Mesenchymal stem cell (in vitro differentiated cells and primary cell): ENCODE results near the gene NFATC1.

ENCODE experiments used
- DNase-seq: peaks from one replicate; pipeline ENCODE4 v3.0.0-alpha.2; 2013
- H2AFZ ChIP-seq: one replicate; pipeline ENCODE4 v1.6.1; 2013; ENCODE audit warnings: low read depth, mild to moderate bottlenecking, control low read depth, inconsistent platforms, low read length, moderate library complexity
- H2AK5ac ChIP-seq: 2 replicates; pipeline ENCODE4 v1.6.1; 2013; ENCODE audit warnings: low read length, moderate library complexity, mild to moderate bottlenecking, inconsistent platforms; ENCODE audit not compliant: severe bottlenecking
- H2BK120ac ChIP-seq: one replicate; pipeline ENCODE4 v1.6.1; 2013; ENCODE audit warnings: low read depth, mild to moderate bottlenecking, inconsistent platforms, low read length, moderate library complexity
- H2BK12ac ChIP-seq, 2 experiments: one replicate each; pipeline ENCODE4 v1.6.1; 2013; ENCODE audit warnings: inconsistent platforms in 2 of 2, low read length in 2 of 2, mild to moderate bottlenecking in 2 of 2, moderate library complexity in 2 of 2, control low read depth in 1 of 2
- H2BK15ac ChIP-seq: one replicate; pipeline ENCODE4 v1.6.1; 2013; ENCODE audit warnings: mild to moderate bottlenecking, low read depth, inconsistent platforms; ENCODE audit not compliant: poor library complexity, severe bottlenecking
- H2BK5ac ChIP-seq: 2 replicates; pipeline ENCODE4 v1.6.1; 2013; ENCODE audit warnings: low read depth, mild to moderate bottlenecking, low read length, control low read depth, inconsistent platforms; ENCODE audit not compliant: poor library complexity, severe bottlenecking
- H3K14ac ChIP-seq, 2 experiments: one replicate each; pipeline ENCODE4 v1.6.1; 2013; ENCODE audit warnings: inconsistent platforms in 2 of 2, low read length in 2 of 2, control low read depth in 1 of 2, mild to moderate bottlenecking in 1 of 2, moderate library complexity in 1 of 2
- H3K18ac ChIP-seq, 2 experiments: one replicate each; pipeline ENCODE4 v1.6.1; 2013; ENCODE audit warnings: inconsistent platforms in 2 of 2, low read length in 2 of 2, control low read depth in 1 of 2, low read depth in 1 of 2, mild to moderate bottlenecking in 1 of 2
- H3K23ac ChIP-seq, 2 experiments: one replicate each; pipeline ENCODE4 v1.6.1; 2013; ENCODE audit warnings: inconsistent platforms in 2 of 2, low read length in 2 of 2, mild to moderate bottlenecking in 2 of 2, moderate library complexity in 2 of 2, control low read depth in 1 of 2
- H3K27ac ChIP-seq: 2 replicates; pipeline ENCODE4 v1.5.1; 2013; ENCODE audit warnings: mild to moderate bottlenecking, moderate library complexity, low read length, control low read depth, inconsistent platforms; ENCODE audit not compliant: poor library complexity, severe bottlenecking
- H3K27me3 ChIP-seq, 2 experiments: 2 replicates each; pipeline versions ENCODE4 v1.6.1 to v1.7.0; 2013; ENCODE audit warnings: low read length in 2 of 2, mild to moderate bottlenecking in 2 of 2, moderate library complexity in 2 of 2, control low read depth in 1 of 2, inconsistent platforms in 1 of 2; ENCODE audit not compliant: control insufficient read depth in 1 of 2, insufficient read depth in 1 of 2
- H3K36me3 ChIP-seq, 2 experiments: 2 replicates each; pipeline versions ENCODE4 v1.6.1 to v1.7.0; 2013; ENCODE audit warnings: low read length in 2 of 2, control low read depth in 1 of 2, inconsistent platforms in 1 of 2, low read depth in 1 of 2, mild to moderate bottlenecking in 1 of 2; ENCODE audit not compliant: insufficient read depth in 2 of 2, control insufficient read depth in 1 of 2
- H3K4ac ChIP-seq, 2 experiments: one replicate each; pipeline ENCODE4 v1.6.1; 2013; ENCODE audit warnings: inconsistent platforms in 2 of 2, low read length in 2 of 2, mild to moderate bottlenecking in 2 of 2, moderate library complexity in 2 of 2, control low read depth in 1 of 2, low read depth in 1 of 2
- H3K4me1 ChIP-seq: 2 replicates; pipeline ENCODE4 v1.6.1; 2013; ENCODE audit warnings: low read depth, low read length, control low read depth; ENCODE audit not compliant: control insufficient read depth, insufficient read depth
- H3K4me2 ChIP-seq: 2 replicates; pipeline ENCODE4 v1.6.1; 2013; ENCODE audit warnings: low read length, mild to moderate bottlenecking, inconsistent platforms; ENCODE audit not compliant: poor library complexity, severe bottlenecking
- H3K4me3 ChIP-seq, 2 experiments: 2 replicates each; pipeline versions ENCODE4 v1.5.1 to v1.7.0; 2013; ENCODE audit warnings: low read length in 2 of 2, mild to moderate bottlenecking in 2 of 2, control low read depth in 1 of 2, low read depth in 1 of 2; ENCODE audit not compliant: insufficient read depth in 1 of 2
- H3K79me1 ChIP-seq: replicated peaks from 2 replicates; pipeline ENCODE4 v1.6.1; 2013; ENCODE audit warnings: mild to moderate bottlenecking, control low read depth, low read length, inconsistent platforms; ENCODE audit not compliant: poor library complexity, severe bottlenecking
- H3K9ac ChIP-seq: 2 replicates; pipeline ENCODE4 v1.7.0; 2013; ENCODE audit warnings: mild to moderate bottlenecking, low read length, moderate library complexity
- H3K9me3 ChIP-seq: 2 replicates; pipeline ENCODE4 v1.7.0; 2013; ENCODE audit warnings: mild to moderate bottlenecking, low read length; ENCODE audit not compliant: control insufficient read depth
- H4K8ac ChIP-seq: one replicate; pipeline ENCODE4 v1.6.1; 2013; ENCODE audit warnings: inconsistent platforms, mild to moderate bottlenecking, low read length, moderate library complexity
- H4K91ac ChIP-seq: one replicate; pipeline ENCODE4 v1.6.1; 2013; ENCODE audit warnings: mild to moderate bottlenecking, low read length, inconsistent platforms
- WGBS: methylation state at CpG from one replicate; pipeline ENCODE4 v1.1.7; 2013; ENCODE audit warnings: mixed read lengths; 5-methylcytosine and 5-hydroxymethylcytosine counted together

Gene NFATC1

DNA sequence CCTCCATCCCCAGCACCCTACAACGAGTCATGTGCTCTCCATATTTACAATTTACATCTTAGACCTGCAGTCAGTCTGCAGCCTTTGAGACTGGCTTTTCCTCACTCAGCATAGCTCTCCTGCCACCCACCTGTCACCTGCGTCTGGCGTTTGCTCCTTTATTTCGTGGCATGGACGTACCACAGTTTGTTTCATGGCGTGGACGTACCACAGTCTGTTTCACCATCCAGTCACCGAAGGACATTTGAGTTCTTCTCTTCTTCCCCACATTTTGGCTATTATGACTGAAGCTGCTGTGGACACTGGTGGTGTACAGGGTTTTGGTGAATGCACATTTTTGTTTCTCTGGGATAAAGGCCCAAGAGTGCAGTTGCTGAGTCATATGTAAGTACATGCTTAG lies 142.0 kb downstream of the NFATC1 start:
- WGBS, result 95% methylated on average over 8 of the region's 8 CpGs
- DNase-seq, result no peak

DNA sequence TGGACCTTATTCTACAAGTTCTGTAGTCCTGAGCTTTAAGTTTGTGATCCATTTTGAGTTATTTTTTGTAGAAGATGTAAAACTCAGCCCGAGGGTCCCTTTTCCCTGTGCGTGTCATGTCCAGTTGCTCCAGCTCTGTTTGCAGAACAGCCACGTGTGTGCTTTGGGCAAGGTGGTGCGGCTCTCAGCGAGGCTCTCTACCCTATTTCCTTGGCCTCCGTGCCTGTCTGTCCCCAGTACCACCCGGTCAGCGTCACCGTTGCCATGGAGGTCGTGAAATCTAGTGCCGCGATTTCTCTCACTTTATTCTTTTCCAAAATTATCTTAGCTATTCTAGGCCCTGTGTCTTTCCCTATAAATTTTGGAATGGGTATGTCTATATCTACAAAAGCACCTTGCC lies 142.9 kb downstream of the NFATC1 start:
- H4K8ac ChIP-seq, result no peak overlapping the region
- H3K36me3 ChIP-seq, result no peaks in the 10 kb centered on the region
- H2BK5ac ChIP-seq, result no peak overlapping the region
- peaks cover 40 to 86% of the 10 kb centered on the region in 2 experiments for H3K27me3 ChIP-seq
- H2AFZ ChIP-seq, result no peak overlapping the region
- no peak overlapping the region for H2BK120ac ChIP-seq
- no peak overlapping the region for H3K18ac ChIP-seq
- no peak overlapping the region for H3K9ac ChIP-seq
- H3K9me3 ChIP-seq, result peaks cover 8% of the 10 kb centered on the region
- no peak overlapping the region for H3K4me3 ChIP-seq
- H2BK12ac ChIP-seq, result no peak overlapping the region
- H3K4ac ChIP-seq, result no peak overlapping the region
- H3K27ac ChIP-seq, result no peak overlapping the region
- no peak overlapping the region for H3K14ac ChIP-seq
- no peak for DNase-seq
- 85% methylated on average over 7 of the region's 12 CpGs for WGBS
- no peak overlapping the region for H3K23ac ChIP-seq
- H3K4me2 ChIP-seq, result no peak overlapping the region
- H2BK15ac ChIP-seq, result no peak overlapping the region
- no peak overlapping the region for H2AK5ac ChIP-seq
- no peak overlapping the region for H4K91ac ChIP-seq
- no peaks in the 10 kb centered on the region for H3K79me1 ChIP-seq
- no peaks in the 10 kb centered on the region for H3K4me1 ChIP-seq

More for the DNA sequence above, 142.0 kb downstream of the NFATC1 start:
- no peak overlapping the region for H3K4ac ChIP-seq
- H3K27me3 ChIP-seq, result peaks cover 49 to 86% of the 10 kb centered on the region in 2 experiments
- peak overlapping the region in 1 of 2 experiments; percentile 72 for H3K23ac ChIP-seq
- H3K27ac ChIP-seq, result no peak overlapping the region
- no peak overlapping the region for H3K9ac ChIP-seq
- H3K4me3 ChIP-seq, result no peak overlapping the region
- no peak overlapping the region for H3K14ac ChIP-seq
- H2BK15ac ChIP-seq, result no peak overlapping the region
- H3K79me1 ChIP-seq, result no peaks in the 10 kb centered on the region
- H3K4me1 ChIP-seq, result no peaks in the 10 kb centered on the region
- no peak overlapping the region for H4K91ac ChIP-seq
- H3K18ac ChIP-seq, result no peak overlapping the region
- no peak overlapping the region for H2BK5ac ChIP-seq
- no peak overlapping the region for H3K4me2 ChIP-seq
- no peak overlapping the region for H2BK120ac ChIP-seq
- no peak overlapping the region for H2AFZ ChIP-seq
- no peaks in the 10 kb centered on the region for H3K36me3 ChIP-seq
- peaks cover 8% of the 10 kb centered on the region for H3K9me3 ChIP-seq
- no peak overlapping the region for H2AK5ac ChIP-seq
- H2BK12ac ChIP-seq, result no peak overlapping the region
- H4K8ac ChIP-seq, result no peak overlapping the region

DNA sequence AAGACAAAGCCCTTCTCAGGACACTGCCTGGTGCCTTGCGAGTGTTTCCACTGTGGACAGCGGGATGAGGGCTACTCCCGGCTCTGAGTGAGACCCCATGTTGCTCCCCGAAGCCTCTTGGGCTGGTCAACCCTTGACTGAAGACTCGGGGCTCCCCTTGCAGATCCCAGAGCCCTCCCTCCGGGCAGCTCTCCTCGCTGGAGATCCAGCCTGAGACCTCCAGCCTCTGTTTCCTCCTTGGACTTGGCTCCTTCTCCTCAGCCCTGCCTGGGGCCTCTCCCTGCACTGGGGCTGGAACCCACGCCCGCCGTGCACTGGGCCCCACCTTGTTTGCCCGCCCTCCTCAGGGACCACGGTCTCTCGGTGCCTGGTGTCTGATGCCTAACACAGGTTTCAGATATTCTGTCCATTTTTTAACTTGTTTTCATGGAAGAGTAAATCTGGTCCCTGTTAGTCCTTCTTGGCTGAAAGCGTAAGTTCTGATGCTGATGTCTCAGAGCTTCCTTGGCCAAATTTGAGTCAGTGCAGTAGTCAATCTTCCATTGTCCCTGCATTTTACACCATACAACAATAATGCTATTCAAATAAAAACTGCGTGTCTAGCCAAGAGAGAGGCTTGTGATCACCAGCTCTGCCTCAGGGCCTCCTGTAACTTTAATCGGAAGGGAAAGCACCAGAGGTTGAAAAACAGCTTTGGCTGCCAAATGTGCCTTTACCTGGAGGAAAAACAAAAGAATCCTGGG lies 144.6 kb downstream of the NFATC1 start:
- H3K4me3 ChIP-seq, result no peak overlapping the region
- no peak overlapping the region for H2BK5ac ChIP-seq
- no peak overlapping the region for H3K18ac ChIP-seq
- no peak overlapping the region for H4K8ac ChIP-seq
- H3K23ac ChIP-seq, result no peak overlapping the region
- H2AFZ ChIP-seq, result no peak overlapping the region
- H2BK15ac ChIP-seq, result no peak overlapping the region
- H3K36me3 ChIP-seq, result no peaks in the 10 kb centered on the region
- no peak overlapping the region for H3K4ac ChIP-seq
- H3K27me3 ChIP-seq, result peaks cover 27 to 85% of the 10 kb centered on the region in 2 experiments
- no peak overlapping the region for H3K4me2 ChIP-seq
- no peak overlapping the region for H3K27ac ChIP-seq
- H2AK5ac ChIP-seq, result no peak overlapping the region
- H2BK120ac ChIP-seq, result no peak overlapping the region
- H3K9me3 ChIP-seq, result peaks cover 8% of the 10 kb centered on the region
- no peaks in the 10 kb centered on the region for H3K79me1 ChIP-seq
- no peak overlapping the region for H3K14ac ChIP-seq
- H3K4me1 ChIP-seq, result no peaks in the 10 kb centered on the region
- no peak overlapping the region for H3K9ac ChIP-seq
- WGBS, result 86% methylated on average over 16 of the region's 16 CpGs
- no peak overlapping the region for H2BK12ac ChIP-seq
- no peak overlapping the region for H4K91ac ChIP-seq
- DNase-seq, result no peak

GRCh38 chr18:79540904-79541282 lies 145.2 kb downstream of the NFATC1 start:
- Histone ChIP-seq H3K27me3 (peaks cover 27 to 85% of the 10 kb centered on the region in 2 experiments), H3K27ac (no peak overlapping the region), H3K9me3 (peaks cover 8% of the 10 kb centered on the region), H2BK12ac (no peak overlapping the region), H3K9ac (no peak overlapping the region), H2BK120ac (no peak overlapping the region), H2AFZ (no peak overlapping the region), H2BK5ac (no peak overlapping the region), H3K4me3 (no peak overlapping the region), H2AK5ac (no peak overlapping the region), H3K4me1 (no peaks in the 10 kb centered on the region), H3K4ac (no peak overlapping the region), H4K8ac (no peak overlapping the region), H3K23ac (no peak overlapping the region), H3K18ac (no peak overlapping the region), H2BK15ac (no peak overlapping the region), H3K4me2 (no peak overlapping the region), H3K79me1 (no peaks in the 10 kb centered on the region), H3K14ac (no peak overlapping the region), H4K91ac (no peak overlapping the region), H3K36me3 (no peaks in the 10 kb centered on the region)
- WGBS, result 92% methylated on average over 12 of the region's 12 CpGs
- DNase-seq, result no peak
